Muscle of back (tissue), 11 donors: ENCODE data around the gene ATXN7. TPM values are rescaled to one million over a fixed set of nuclear protein-coding genes. Genes with fewer than 3 reads are reported as not detected.

ENCODE experiments used
- DNase-seq, 3 donors: peaks; one replicate each; pipeline versions ENCODE4 v3.0.0 to v3.0.0-alpha.2; 2013
- polyA plus RNA-seq, 10 donors: library from polyadenylated mRNA; unstranded; fragments of 120-200 nt; gene quantifications; one replicate each; pipeline ENCODE4 v1.2.1, GENCODE V29; 2013; ENCODE audit not compliant: insufficient read length in 10 of 10

ATXN7 gene
- polyA plus RNA-seq, 10 donors = 8.9 to 18.3 (median 11.7) TPM

GRCh38 chr3:63960048-63960711 lies 96.5 kb downstream of the ATXN7 start:
- peak; percentile 52 to 80 (median 61) for DNase-seq

GRCh38 chr3:63961891-63962290 lies 98.2 kb downstream of the ATXN7 start:
- no peak for DNase-seq

- DNase-seq = no peak
Observed at GRCh38 chr3:63963496-63963895, 99.8 kb downstream of the ATXN7 start.

GRCh38 chr3:63964681-63965485 lies 101.2 kb downstream of the ATXN7 start:
- DNase-seq = no peak

GRCh38 chr3:63966007-63966406 lies 102.3 kb downstream of the ATXN7 start:
- no peak for DNase-seq

GRCh38 chr3:63966871-63967270 lies 103.2 kb downstream of the ATXN7 start:
- no peak for DNase-seq

- DNase-seq = peak in 2 of 3 donors; percentile 57 to 74
Observed at GRCh38 chr3:63967675-63968611, 104.3 kb downstream of the ATXN7 start.

- no peak for DNase-seq
Observed at GRCh38 chr3:63968612-63969350, 105.1 kb downstream of the ATXN7 start.

- DNase-seq = no peak
Observed at GRCh38 chr3:63969876-63970275, 106.2 kb downstream of the ATXN7 start.

- DNase-seq = peak in 2 of 3 donors; percentile 72 to 78
Observed at GRCh38 chr3:63970631-63971475, 107.2 kb downstream of the ATXN7 start.

GRCh38 chr3:63972196-63972595 lies 108.5 kb downstream of the ATXN7 start:
- peak in 1 of 3 donors; percentile 60 for DNase-seq

GRCh38 chr3:63972987-63973386 lies 109.3 kb downstream of the ATXN7 start:
- DNase-seq = no peak

GRCh38 chr3:63973406-63973805 lies 109.7 kb downstream of the ATXN7 start:
- no peak for DNase-seq

- no peak for DNase-seq
Observed at GRCh38 chr3:63974451-63974850, 110.8 kb downstream of the ATXN7 start.

GRCh38 chr3:63975723-63976122 lies 112.1 kb downstream of the ATXN7 start:
- DNase-seq = peak in 2 of 3 donors; percentile 28 to 40

GRCh38 chr3:63976161-63976871 lies 112.6 kb downstream of the ATXN7 start:
- DNase-seq = peak; percentile 58 to 86 (median 74)

- no peak for DNase-seq
Observed at GRCh38 chr3:63976872-63977200, 113.2 kb downstream of the ATXN7 start.

GRCh38 chr3:63977893-63978292 lies 114.2 kb downstream of the ATXN7 start:
- no peak for DNase-seq

- no peak for DNase-seq
Observed at GRCh38 chr3:63979093-63979885, 115.6 kb downstream of the ATXN7 start.
